ENCODE measurements around the gene TRERF1. TPM values are rescaled to one million over a fixed set of nuclear protein-coding genes. Genes with fewer than 3 reads are reported as not detected.
A peak's percentile ranks its signal among the peaks of the same experiment; 100 is the strongest.

TRERF1 gene
- total RNA-seq, 2 donors from 2014 or later = 3.8 to 28.2 TPM

DNA sequence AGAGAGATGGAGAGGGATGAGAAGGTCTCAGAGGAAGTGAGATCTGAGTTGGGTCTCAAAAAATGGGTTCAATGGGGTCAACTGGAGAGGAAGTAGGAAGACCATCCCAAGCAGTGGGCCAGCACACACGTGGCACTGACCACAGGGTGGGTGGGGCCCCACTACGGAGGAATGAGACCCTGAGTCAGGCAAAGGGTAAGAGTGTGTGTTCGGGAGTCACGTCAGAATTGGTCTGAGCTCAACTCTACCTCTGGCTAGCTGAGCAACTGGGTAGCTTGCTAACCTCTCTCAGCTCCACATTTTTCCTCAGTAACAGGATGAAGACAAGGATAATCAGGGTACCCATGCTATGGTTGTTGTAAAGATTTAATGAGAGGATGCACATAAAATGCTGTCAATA is 79.0 kb downstream of the TRERF1 start:
- Mint-ChIP-seq H3K27ac (no peak overlapping the region), H3K9me3 (no peaks in the 10 kb centered on the region), H3K36me3 (peaks cover 0 to 19% of the 10 kb centered on the region in 2 donors)
- ATAC-seq (no peak), DNase-seq (ENCODE audit: low spot score in 2 of 2) (no peak)

- no peak overlapping the region for H3K27ac Mint-ChIP-seq
- ATAC-seq = no peak
- DNase-seq (ENCODE audit: low spot score in 2 of 2) = peak in 1 of 2 donors; percentile 40
- H3K36me3 Mint-ChIP-seq = peaks cover 0 to 14% of the 10 kb centered on the region in 2 donors
- no peaks in the 10 kb centered on the region for H3K9me3 Mint-ChIP-seq
Measured at GRCh38 chr6:42370323-42370985, 81.3 kb downstream of the TRERF1 start.

DNA sequence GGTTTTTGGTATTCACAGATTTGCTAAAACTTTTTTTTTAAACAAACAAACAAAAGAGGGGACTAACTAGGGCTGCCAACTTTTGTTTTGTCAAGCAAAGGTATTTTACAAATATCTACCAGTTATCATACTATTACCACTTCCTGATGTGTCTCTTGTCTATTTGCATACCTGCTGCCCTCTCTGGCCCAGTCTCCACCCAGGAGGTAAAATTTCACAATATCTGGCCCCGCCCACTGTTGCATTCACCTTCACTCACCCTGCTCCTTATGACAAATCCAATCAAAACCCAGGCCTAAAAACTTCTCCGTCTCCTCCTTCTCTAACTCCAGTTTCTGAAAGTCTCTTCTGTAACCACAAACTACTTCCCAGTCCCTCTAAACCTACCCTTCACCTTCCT is 82.2 kb downstream of the TRERF1 start:
- Mint-ChIP-seq H3K27ac (peak overlapping the region; percentile 7 to 44), H3K36me3 (peaks cover 0 to 14% of the 10 kb centered on the region in 2 donors)

DNA sequence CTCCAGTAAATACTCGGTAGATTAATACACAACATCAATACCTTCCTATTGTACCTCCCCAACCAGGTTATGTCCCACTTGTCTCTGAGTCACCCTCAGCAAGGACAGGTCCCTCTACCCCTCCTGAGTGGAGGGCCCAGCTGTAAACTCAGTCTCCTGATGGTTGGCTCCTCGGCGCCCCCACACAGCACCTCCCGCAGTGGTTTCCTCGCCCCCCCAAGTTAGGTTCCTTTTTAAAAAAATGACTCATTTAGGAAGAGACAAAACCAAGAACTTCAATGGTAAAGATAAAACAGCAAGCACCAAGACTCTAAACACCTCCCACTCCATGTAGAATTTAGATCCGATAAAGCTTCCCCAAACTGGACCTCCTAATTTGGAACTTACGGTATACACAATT is 83.5 kb downstream of the TRERF1 start:
- DNase-seq (ENCODE audit: low spot score in 2 of 2) = peak; percentile 60 to 64
- Mint-ChIP-seq H3K9me3 (no peaks in the 10 kb centered on the region), H3K36me3 (peaks cover 0 to 18% of the 10 kb centered on the region in 2 donors), H3K27ac (peak overlapping the region; percentile 71 to 91)
- ATAC-seq = peak; percentile 90 to 93

More for the DNA sequence above, 82.2 kb downstream of the TRERF1 start:
- DNase-seq (ENCODE audit: low spot score in 2 of 2) (no peak), ATAC-seq (no peak)
- no peaks in the 10 kb centered on the region for H3K9me3 Mint-ChIP-seq

DNA sequence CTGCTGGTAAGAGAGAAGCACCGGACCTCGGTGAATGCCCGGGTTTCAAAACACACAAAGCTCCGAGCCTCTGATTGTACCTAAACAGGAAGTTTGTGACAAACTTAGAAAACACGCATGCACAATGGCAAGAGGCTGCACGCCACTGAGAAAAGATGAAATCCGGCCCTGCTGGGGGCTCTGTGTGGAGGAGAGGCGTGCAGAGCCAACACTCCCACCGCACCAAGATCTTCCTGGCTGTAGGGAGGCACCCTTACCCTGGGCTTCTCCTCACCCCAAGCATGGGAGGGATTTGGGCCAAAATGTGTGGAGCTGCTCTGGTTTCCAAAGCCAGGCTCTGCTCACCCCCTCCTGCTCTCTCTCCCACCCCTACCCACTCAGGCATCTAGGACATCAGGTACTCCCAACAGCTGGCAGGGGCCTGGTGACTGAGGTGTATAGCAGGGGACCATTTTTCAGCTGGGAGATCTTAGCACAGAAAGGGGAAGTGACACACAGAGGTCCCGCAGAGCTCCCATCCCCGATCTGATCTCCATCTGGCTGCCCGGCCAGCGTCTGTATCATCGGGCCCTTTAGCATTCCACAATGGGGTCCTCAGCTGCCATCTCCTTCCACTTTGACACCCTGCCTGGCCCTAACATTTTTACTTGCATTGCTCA is 84.2 kb downstream of the TRERF1 start:
- ATAC-seq = peak; percentile 47 to 60
- DNase-seq (ENCODE audit: low spot score in 2 of 2) = no peak
- Mint-ChIP-seq H3K9me3 (no peaks in the 10 kb centered on the region), H3K27ac (peak overlapping the region; percentile 71 to 91), H3K36me3 (peaks cover 0 to 15% of the 10 kb centered on the region in 2 donors)

DNA sequence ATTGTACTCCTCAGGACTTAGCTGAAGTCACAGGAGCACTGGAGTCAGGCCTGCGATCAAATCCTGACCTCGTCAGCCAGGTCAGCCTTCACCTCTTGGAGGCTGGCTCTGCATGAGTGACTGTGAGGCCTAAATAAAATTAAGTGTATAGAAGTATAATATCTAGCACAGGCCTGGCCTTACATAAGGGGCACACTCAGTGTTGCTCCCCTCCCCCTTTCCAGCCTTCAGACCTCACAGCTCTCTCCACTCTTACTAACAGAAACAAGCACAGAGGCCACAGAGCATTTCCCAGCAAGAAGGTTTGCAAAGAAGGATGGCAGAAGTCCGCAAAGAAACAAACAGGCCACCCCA is 84.8 kb downstream of the TRERF1 start:
- H3K9me3 Mint-ChIP-seq = no peaks in the 10 kb centered on the region
- DNase-seq (ENCODE audit: low spot score in 2 of 2) (no peak), ATAC-seq (peak in 1 of 2 donors; percentile 7)
- H3K27ac Mint-ChIP-seq = peak overlapping the region; percentile 71 to 88
- H3K36me3 Mint-ChIP-seq = peaks cover 3 to 15% of the 10 kb centered on the region in 2 donors

DNA sequence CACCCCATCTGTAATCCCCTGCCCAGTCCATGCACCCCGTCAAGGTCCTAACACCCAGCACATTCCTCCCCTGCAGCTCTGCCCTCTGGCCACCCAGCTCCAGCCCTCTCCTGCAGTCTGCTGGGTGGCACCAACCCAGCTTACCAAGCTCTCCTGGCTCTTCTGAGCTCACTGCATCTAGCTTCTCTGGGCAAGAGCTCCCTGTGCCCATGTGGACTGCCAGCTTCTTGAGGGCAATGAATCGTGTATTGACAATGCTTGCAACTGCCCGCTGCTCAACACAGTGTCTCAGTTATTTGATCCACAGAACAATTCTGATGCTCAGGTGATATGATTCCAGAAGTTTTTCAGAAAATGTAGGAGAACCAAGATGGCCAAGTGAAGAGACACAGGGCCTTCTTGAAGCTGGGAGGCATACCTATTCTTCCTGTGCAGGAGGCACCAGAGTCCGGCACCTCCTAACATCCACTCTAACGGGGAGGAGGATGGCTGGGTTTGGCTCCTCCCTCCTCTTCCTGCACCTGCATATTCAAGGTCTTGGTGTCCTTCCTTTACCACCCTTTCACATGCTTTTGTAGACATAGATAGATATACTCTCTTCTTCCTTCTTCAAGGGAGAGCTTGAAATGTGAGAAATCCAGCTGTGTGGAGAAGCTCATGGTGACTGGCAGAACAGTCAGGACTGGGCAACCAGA is 85.6 kb downstream of the TRERF1 start:
- peak in 1 of 2 donors; percentile 28 for DNase-seq (ENCODE audit: low spot score in 2 of 2)
- peaks cover 6 to 23% of the 10 kb centered on the region in 2 donors for H3K36me3 Mint-ChIP-seq
- no peaks in the 10 kb centered on the region for H3K9me3 Mint-ChIP-seq
- peak overlapping the region in 1 of 2 donors; percentile 69 for H3K27ac Mint-ChIP-seq
- no peak for ATAC-seq

- Mint-ChIP-seq H3K36me3 (peaks cover 6 to 28% of the 10 kb centered on the region in 2 donors), H3K27ac (peak overlapping the region in 1 of 2 donors; percentile 7), H3K9me3 (no peaks in the 10 kb centered on the region)
- ATAC-seq = no peak
- DNase-seq (ENCODE audit: low spot score in 2 of 2) = peak in 1 of 2 donors; percentile 44
Measured at GRCh38 chr6:42365021-42365420, 86.7 kb downstream of the TRERF1 start.

DNA sequence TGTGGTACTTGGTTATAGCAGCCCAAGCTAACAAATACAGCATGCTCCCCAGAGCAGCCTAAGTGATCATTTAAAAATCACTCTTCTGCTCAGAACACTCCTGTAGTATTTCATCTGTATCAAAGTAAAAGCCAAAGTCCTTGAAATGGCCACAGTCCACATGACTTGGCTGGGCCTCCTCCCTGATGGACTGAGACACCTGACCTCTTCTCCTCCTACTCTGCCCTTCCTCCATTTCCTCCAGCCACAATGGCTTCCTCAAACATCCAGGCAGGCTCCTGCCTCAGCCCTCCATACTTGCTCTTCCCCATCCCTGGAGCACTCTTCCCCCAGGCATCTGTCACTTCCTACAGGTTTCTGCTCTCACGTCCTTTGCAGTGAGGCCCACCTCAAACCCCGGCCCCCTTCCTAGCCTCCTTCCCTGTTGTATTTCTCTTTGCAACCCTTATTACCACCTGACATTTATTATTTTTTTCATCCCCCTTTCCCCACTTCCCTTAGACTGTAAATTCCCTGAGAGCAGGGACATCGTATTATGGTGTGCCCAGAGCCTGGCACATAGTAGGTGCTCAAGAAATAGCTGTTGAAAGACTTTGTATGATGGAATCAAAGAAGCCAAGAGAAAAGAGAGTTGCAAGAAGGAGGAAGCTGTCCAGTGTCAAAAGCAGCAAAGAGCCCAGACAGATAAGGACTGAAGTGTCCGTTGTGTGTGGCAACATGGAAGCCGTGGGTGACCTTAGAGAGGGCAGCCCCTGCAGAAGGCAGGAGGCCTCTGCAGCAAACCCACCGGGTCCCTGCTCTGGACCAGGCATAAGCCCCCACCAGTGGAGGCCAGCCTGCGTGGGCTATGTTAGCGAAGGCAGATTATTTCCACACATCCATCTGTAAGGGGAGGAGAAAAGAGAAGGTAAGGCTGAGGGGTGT is 87.5 kb downstream of the TRERF1 start:
- DNase-seq (ENCODE audit: low spot score in 2 of 2) (peak in 1 of 2 donors; percentile 45), ATAC-seq (no peak)
- H3K36me3 Mint-ChIP-seq = peaks cover 6 to 21% of the 10 kb centered on the region in 2 donors
- H3K27ac Mint-ChIP-seq = peak overlapping the region; percentile 7 to 66
- no peaks in the 10 kb centered on the region for H3K9me3 Mint-ChIP-seq

GRCh38 chr6:42361036-42361435 is 90.7 kb downstream of the TRERF1 start:
- no peak for DNase-seq (ENCODE audit: low spot score in 2 of 2)
- Mint-ChIP-seq H3K27ac (peak overlapping the region in 1 of 2 donors; percentile 44), H3K9me3 (no peaks in the 10 kb centered on the region), H3K36me3 (peaks cover 9 to 26% of the 10 kb centered on the region in 2 donors)
- no peak for ATAC-seq

DNA sequence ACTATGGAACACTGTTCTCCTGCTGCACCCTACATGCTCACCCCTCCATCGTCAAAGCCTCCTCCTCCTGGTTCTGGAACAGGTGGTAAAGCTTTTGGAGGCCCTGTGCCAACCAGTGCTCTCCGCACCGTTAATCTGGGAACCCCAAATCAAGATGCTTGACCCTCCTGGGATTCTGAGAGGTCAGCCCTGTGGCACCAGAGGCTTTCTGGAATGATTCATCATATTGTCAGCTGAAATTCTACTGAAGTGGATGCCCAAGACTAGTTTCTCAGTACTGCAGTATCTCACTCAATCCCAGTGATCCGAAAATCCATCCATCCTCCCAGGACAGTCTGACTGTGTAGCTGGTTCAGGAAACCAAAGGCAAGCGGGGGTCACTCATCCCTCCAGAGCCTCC is 92.7 kb downstream of the TRERF1 start:
- ATAC-seq = no peak
- Mint-ChIP-seq H3K36me3 (peaks cover 11 to 33% of the 10 kb centered on the region in 2 donors), H3K27ac (no peak overlapping the region), H3K9me3 (no peaks in the 10 kb centered on the region)
- DNase-seq (ENCODE audit: low spot score in 2 of 2) = no peak

GRCh38 chr6:42355416-42355815 is 96.3 kb downstream of the TRERF1 start:
- ATAC-seq = no peak
- DNase-seq (ENCODE audit: low spot score in 2 of 2) = no peak
- Mint-ChIP-seq H3K27ac (no peak overlapping the region), H3K9me3 (no peaks in the 10 kb centered on the region), H3K36me3 (peaks cover 5 to 18% of the 10 kb centered on the region in 2 donors)

- DNase-seq (ENCODE audit: low spot score in 2 of 2) (no peak), ATAC-seq (no peak)
- no peak overlapping the region for H3K27ac Mint-ChIP-seq
- H3K9me3 Mint-ChIP-seq = no peaks in the 10 kb centered on the region
- H3K36me3 Mint-ChIP-seq = peaks cover 5 to 24% of the 10 kb centered on the region in 2 donors
Measured at GRCh38 chr6:42354702-42355101, 97.0 kb downstream of the TRERF1 start.

GRCh38 chr6:42352856-42353564 is 98.7 kb downstream of the TRERF1 start:
- no peak for DNase-seq (ENCODE audit: low spot score in 2 of 2)
- no peak for ATAC-seq
- Mint-ChIP-seq H3K27ac (no peak overlapping the region), H3K36me3 (peaks cover 5 to 37% of the 10 kb centered on the region in 2 donors), H3K9me3 (no peaks in the 10 kb centered on the region)

- DNase-seq (ENCODE audit: low spot score in 2 of 2) (no peak), ATAC-seq (no peak)
- no peaks in the 10 kb centered on the region for H3K9me3 Mint-ChIP-seq
- H3K36me3 Mint-ChIP-seq = peaks cover under 1 to 36% of the 10 kb centered on the region in 2 donors
- no peak overlapping the region for H3K27ac Mint-ChIP-seq
Measured at GRCh38 chr6:42350911-42351310, 100.8 kb downstream of the TRERF1 start.
